ENCODE results near the gene UMPS.

DNA sequence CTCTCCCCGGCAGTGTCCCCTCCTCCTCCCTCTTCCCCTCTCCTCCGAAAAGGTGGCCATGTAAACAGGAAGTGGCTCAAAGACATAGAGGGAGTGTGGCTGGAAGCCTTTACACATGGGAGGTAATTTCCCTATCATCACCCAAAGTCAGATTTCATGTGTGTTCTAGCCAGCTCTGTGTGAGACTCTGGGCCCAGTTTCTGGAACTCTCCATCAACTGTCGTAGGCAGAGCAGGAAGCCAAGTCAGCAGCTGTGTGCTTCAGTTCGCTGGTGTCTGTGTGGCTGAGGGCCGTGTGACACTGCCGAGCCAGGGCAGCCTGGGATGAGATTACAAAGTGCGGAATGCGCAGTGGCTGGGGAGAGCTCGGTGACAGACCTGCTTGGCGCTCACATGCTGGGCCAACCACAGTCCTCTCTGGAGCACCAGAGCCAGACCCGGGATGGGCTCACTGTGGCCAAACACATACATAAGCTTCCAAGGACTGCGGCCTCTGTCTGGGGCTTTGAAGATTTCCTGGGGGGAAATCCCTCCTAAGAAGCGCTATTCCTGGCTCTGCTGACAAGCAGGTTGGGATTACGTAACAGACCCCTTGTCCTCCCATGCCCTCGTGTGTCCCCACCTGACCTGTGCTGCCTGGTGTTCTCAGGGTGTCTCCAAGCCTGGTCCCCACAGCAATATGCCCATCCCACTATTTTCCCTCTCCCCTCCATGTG is 50.7 kb downstream of the UMPS start:
- TF ChIP-seq, protein P1, sequence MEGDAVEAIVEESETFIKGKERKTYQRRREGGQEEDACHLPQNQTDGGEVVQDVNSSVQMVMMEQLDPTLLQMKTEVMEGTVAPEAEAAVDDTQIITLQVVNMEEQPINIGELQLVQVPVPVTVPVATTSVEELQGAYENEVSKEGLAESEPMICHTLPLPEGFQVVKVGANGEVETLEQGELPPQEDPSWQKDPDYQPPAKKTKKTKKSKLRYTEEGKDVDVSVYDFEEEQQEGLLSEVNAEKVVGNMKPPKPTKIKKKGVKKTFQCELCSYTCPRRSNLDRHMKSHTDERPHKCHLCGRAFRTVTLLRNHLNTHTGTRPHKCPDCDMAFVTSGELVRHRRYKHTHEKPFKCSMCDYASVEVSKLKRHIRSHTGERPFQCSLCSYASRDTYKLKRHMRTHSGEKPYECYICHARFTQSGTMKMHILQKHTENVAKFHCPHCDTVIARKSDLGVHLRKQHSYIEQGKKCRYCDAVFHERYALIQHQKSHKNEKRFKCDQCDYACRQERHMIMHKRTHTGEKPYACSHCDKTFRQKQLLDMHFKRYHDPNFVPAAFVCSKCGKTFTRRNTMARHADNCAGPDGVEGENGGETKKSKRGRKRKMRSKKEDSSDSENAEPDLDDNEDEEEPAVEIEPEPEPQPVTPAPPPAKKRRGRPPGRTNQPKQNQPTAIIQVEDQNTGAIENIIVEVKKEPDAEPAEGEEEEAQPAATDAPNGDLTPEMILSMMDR (IDR thresholded peaks at IDR 0.05), result no peak
- no peak for TF ChIP-seq POLR2A (IDR thresholded peaks at IDR 0.05)

All from Peyer's patch (tissue), 4 donors.